HG03575 (cell line): Measurements from ENCODE around the gene TSPY4.
"Not testable (repeated sequence)": the region's sequence is repeated elsewhere in the genome, so short reads cannot be mapped to it uniquely, and the experiment has no call there.

Experiments
- ATAC-seq: cut with Tn5 transposase; IDR thresholded peaks from one replicate; pipeline ENCODE4 v1.9.1; 2021; ENCODE audit not compliant: unreplicated experiment, insufficient number of reproducible peaks, low FRiP score; ENCODE audit errors: extremely low read depth

TSPY4 gene

GRCh38 chrY:9337164-9337563 lies at the start of gene TSPY4:
Gene TSPY4, plus strand, starts transcription at chrY:9337464. Its CDS starts 46 bp downstream, at chrY:9337510.
- ATAC-seq: not testable (repeated sequence)

- ATAC-seq: no peak
These were observed 16.3 kb upstream of the TSPY4 start for GRCh38 chrY:9320996-9321395.

GRCh38 chrY:9357497-9357896 lies 20.2 kb downstream of the TSPY4 start, which contains the start of gene TSPY8:
Gene TSPY8, plus strand, starts transcription at chrY:9357797. Its CDS starts 46 bp downstream, at chrY:9357843.
- ATAC-seq: not testable (repeated sequence)
